ENCODE data around the gene FAM20C. TPM values are rescaled to one million over a fixed set of nuclear protein-coding genes. Genes with fewer than 3 reads are reported as not detected.
"Not testable (repeated sequence)": the region's sequence is repeated elsewhere in the genome, so short reads cannot be mapped to it uniquely, and the experiment has no call there.

The FAM20C gene
- total and polyA plus RNA-seq, 10 of the 15 experiments (the other 5 are each of a cell fraction or from before 2014, with no cell fraction given): 0.44 TPM; not detected in 9

DNA sequence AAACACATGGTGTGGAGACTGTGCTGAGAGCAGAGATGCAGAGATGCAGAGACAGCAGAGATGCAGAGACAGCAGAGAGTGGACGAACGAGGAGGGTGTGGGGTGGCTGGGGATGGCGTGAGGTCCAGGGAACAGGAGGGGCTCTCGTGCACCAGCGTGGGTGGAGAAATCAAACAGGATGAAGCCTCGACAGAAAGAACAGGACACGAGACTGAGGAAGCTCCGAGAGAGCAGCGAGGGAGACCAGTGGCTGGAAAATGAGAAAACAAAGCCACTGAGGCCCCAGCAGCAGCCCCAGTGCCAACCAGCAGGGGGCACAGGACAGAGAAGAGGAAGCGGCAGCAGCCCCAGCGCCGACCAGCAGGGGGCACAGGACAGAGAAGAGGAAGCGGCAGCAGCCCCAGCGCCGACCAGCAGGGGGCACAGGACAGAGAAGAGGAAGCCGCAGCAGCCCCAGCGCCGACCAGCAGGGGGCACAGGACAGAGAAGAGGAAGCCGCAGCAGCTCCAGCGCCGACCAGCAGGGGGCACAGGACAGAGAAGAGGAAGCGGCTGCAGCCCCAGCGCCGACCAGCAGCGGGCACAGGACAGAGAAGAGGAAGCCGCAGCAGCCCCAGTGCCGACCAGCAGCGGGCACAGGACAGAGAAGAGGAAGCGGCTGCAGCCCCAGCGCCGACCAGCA lies 70.4 kb downstream of the FAM20C start:
- intact Hi-C loops (cut with micrococcal nuclease; ENCODE audit: unreplicated experiment); POLR2A ChIA-PET; in situ Hi-C loops (cut with MboI); H3K9me3 ChIP-seq (replicated peaks; ENCODE audit: control insufficient read depth, insufficient read depth, low read length); H3K27ac ChIP-seq (ENCODE audit: control insufficient read depth, insufficient read depth); H3K79me2 ChIP-seq (ENCODE audit: control insufficient read depth, insufficient read depth, low read length); RAD21 ChIA-PET (ENCODE audit: unreplicated experiment); H3K9ac ChIP-seq (ENCODE audit: control insufficient read depth, insufficient read depth, low read length); ATAC-seq; SMC1A ChIA-PET (ENCODE audit: uncharacterized antibody, unreplicated experiment); H3K4me1 ChIP-seq (ENCODE audit: control insufficient read depth, insufficient read depth, low read length); H2AFZ ChIP-seq (ENCODE audit: control insufficient read depth, low read depth, low read length); H4K20me1 ChIP-seq (ENCODE audit: control insufficient read depth, insufficient read depth); FAIRE-seq; H3K27me3 ChIP-seq (replicated peaks in 1 of 2; ENCODE audit: control insufficient read depth in 2 of 2, insufficient read depth in 2 of 2, low read length in 1 of 2); BruUV-seq (replicated peaks); H3K4me3 ChIP-seq; H3K36me3 ChIP-seq (ENCODE audit: control insufficient read depth in 2 of 2, insufficient read depth in 2 of 2, low read length in 1 of 2); CTCF ChIA-PET; DNase-seq (ENCODE audit: low read depth, low spot score): not testable (repeated sequence)
- H3K4me2 ChIP-seq (ENCODE audit: control insufficient read depth, insufficient read depth): 0 out of 2 replicates have a peak overlapping the region, but pooled peaks have one; percentile 22
- 0 out of 4 replicates have a peak, but pooled peaks of 1 of the 2 experiments have one; percentile 13 for TF ChIP-seq ETV6 (conservative IDR thresholded peaks at IDR 0.05 in 1 of 2, IDR thresholded peaks at IDR 0.05 in 1 of 2; ENCODE audit: borderline replicate concordance in 1 of 2, low read depth in 1 of 2)
- TF ChIP-seq, protein P1, sequence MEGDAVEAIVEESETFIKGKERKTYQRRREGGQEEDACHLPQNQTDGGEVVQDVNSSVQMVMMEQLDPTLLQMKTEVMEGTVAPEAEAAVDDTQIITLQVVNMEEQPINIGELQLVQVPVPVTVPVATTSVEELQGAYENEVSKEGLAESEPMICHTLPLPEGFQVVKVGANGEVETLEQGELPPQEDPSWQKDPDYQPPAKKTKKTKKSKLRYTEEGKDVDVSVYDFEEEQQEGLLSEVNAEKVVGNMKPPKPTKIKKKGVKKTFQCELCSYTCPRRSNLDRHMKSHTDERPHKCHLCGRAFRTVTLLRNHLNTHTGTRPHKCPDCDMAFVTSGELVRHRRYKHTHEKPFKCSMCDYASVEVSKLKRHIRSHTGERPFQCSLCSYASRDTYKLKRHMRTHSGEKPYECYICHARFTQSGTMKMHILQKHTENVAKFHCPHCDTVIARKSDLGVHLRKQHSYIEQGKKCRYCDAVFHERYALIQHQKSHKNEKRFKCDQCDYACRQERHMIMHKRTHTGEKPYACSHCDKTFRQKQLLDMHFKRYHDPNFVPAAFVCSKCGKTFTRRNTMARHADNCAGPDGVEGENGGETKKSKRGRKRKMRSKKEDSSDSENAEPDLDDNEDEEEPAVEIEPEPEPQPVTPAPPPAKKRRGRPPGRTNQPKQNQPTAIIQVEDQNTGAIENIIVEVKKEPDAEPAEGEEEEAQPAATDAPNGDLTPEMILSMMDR (IDR thresholded peaks at IDR 0.05 in 2 of 3, conservative IDR thresholded peaks at IDR 0.05 in 1 of 3; ENCODE audit: control insufficient read depth in 2 of 3, extremely low read depth in 1 of 3, insufficient read depth in 1 of 3, low read depth in 3 of 3, low read length in 3 of 3): peak in 2 of 3 experiments; percentile 23 to 26; a peak in 3 of 6 replicates
- 0 out of 2 replicates have a peak, but pooled peaks have one; percentile 52 for TF ChIP-seq SMARCA5 (IDR thresholded peaks at IDR 0.05)
- 30% methylated on average over 15 of the region's 31 CpGs for WGBS (ENCODE audit: insufficient coverage, insufficient replicate concordance, low lambda C conversion rate, missing lambda C conversion rate)
